Measurements from ENCODE around the gene TGM3. TPM values are rescaled to one million over a fixed set of nuclear protein-coding genes. Genes with fewer than 3 reads are reported as not detected.

TGM3 gene
- total and polyA plus RNA-seq, 10 of the 15 experiments (the other 5 are each of a cell fraction or from before 2014, with no cell fraction given): not detected

DNA sequence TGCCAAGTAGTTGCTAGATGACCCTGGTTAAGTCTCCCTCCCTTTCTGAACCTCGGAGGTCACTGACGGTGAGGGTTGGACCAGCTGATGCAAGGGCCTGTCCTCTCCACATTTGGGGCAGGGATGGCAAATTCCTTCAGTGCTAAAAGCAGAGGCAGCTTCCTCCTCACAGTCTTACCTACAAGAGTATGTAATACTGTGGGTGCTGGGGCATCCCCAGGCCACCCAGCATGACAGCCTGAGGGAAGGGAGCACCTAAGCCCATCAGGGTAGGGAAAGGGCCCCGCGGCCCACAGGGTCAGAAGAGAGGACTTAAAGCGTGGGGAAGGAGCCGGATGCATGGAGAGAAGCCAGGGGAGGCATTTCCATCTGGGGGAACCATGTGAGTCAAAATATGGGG lies 38.0 kb downstream of the TGM3 start:
- FAIRE-seq (no peak), ATAC-seq (no peak), DNase-seq (ENCODE audit: low read depth, low spot score) (no peak)
- POLR2A ChIA-PET: no interaction called here
- Histone ChIP-seq H3K9ac (ENCODE audit: control insufficient read depth, insufficient read depth, low read length) (no peak overlapping the region), H4K20me1 (ENCODE audit: control insufficient read depth, insufficient read depth) (no peaks in the 10 kb centered on the region), H3K27ac (ENCODE audit: control insufficient read depth, insufficient read depth) (no peak overlapping the region), H3K9me3 (replicated peaks; ENCODE audit: control insufficient read depth, insufficient read depth, low read length) (no peaks in the 10 kb centered on the region), H3K4me1 (ENCODE audit: control insufficient read depth, insufficient read depth, low read length) (no peaks in the 10 kb centered on the region), H3K4me2 (ENCODE audit: control insufficient read depth, insufficient read depth) (no peak overlapping the region), H3K79me2 (ENCODE audit: control insufficient read depth, insufficient read depth, low read length) (no peaks in the 10 kb centered on the region), H2AFZ (ENCODE audit: control insufficient read depth, low read depth, low read length) (no peak overlapping the region), H3K27me3 (replicated peaks in 1 of 2; ENCODE audit: control insufficient read depth in 2 of 2, insufficient read depth in 2 of 2, low read length in 1 of 2) (peaks cover 2 to 9% of the 10 kb centered on the region in 2 experiments; a peak in 3 of 4 replicates), H3K4me3 (no peak overlapping the region), H3K36me3 (ENCODE audit: control insufficient read depth in 2 of 2, insufficient read depth in 2 of 2, low read length in 1 of 2) (no peaks in the 10 kb centered on the region)
- SMC1A ChIA-PET (ENCODE audit: uncharacterized antibody, unreplicated experiment): no interaction called here
- TF ChIP-seq SMAD1 (IDR thresholded peaks at IDR 0.05; ENCODE audit: low read depth, partially characterized antibody) (no peak), KAT2A (conservative IDR thresholded peaks at IDR 0.05; ENCODE audit: control insufficient read depth, low read depth, low read length) (no peak), FOS (IDR thresholded peaks at IDR 0.05; ENCODE audit: borderline replicate concordance, extremely low read depth, insufficient read length) (no peak), IRF4 (IDR thresholded peaks at IDR 0.05; ENCODE audit: low read depth, low read length) (no peak), NR2C2 (IDR thresholded peaks at IDR 0.05; ENCODE audit: borderline replicate concordance, control insufficient read depth, insufficient read length, low read depth) (no peak), HDAC6 (IDR thresholded peaks at IDR 0.05; ENCODE audit: unreplicated experiment) (no peak), CHD2 (IDR thresholded peaks at IDR 0.05; ENCODE audit: borderline replicate concordance, low read depth, low read length) (no peak), CBFB (IDR thresholded peaks at IDR 0.05; ENCODE audit: low read depth) (no peak), EZH2 (IDR thresholded peaks at IDR 0.05; ENCODE audit: borderline replicate concordance, control insufficient read depth, low read depth, low read length) (no peak), RFX5 (IDR thresholded peaks at IDR 0.05; ENCODE audit: low read depth, low read length) (no peak), IKZF1 (conservative IDR thresholded peaks at IDR 0.05) (no peak), RUNX3 (IDR thresholded peaks at IDR 0.05; ENCODE audit: low read length) (no peak), EED (IDR thresholded peaks at IDR 0.05; ENCODE audit: low read depth) (no peak), JUNB (IDR thresholded peaks at IDR 0.05) (no peak), HDGF (IDR thresholded peaks at IDR 0.05) (no peak)
- TF ChIP-seq, protein P1, sequence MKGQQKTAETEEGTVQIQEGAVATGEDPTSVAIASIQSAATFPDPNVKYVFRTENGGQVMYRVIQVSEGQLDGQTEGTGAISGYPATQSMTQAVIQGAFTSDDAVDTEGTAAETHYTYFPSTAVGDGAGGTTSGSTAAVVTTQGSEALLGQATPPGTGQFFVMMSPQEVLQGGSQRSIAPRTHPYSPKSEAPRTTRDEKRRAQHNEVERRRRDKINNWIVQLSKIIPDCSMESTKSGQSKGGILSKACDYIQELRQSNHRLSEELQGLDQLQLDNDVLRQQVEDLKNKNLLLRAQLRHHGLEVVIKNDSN (IDR thresholded peaks at IDR 0.05; ENCODE audit: borderline replicate concordance, extremely low read length, insufficient read depth, low read depth, low read length): no peak
- TF ChIP-seq, protein P2, sequence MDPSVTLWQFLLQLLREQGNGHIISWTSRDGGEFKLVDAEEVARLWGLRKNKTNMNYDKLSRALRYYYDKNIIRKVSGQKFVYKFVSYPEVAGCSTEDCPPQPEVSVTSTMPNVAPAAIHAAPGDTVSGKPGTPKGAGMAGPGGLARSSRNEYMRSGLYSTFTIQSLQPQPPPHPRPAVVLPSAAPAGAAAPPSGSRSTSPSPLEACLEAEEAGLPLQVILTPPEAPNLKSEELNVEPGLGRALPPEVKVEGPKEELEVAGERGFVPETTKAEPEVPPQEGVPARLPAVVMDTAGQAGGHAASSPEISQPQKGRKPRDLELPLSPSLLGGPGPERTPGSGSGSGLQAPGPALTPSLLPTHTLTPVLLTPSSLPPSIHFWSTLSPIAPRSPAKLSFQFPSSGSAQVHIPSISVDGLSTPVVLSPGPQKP (IDR thresholded peaks at IDR 0.05; ENCODE audit: low read depth, low read length): no peak
- TF ChIP-seq, protein P3, sequence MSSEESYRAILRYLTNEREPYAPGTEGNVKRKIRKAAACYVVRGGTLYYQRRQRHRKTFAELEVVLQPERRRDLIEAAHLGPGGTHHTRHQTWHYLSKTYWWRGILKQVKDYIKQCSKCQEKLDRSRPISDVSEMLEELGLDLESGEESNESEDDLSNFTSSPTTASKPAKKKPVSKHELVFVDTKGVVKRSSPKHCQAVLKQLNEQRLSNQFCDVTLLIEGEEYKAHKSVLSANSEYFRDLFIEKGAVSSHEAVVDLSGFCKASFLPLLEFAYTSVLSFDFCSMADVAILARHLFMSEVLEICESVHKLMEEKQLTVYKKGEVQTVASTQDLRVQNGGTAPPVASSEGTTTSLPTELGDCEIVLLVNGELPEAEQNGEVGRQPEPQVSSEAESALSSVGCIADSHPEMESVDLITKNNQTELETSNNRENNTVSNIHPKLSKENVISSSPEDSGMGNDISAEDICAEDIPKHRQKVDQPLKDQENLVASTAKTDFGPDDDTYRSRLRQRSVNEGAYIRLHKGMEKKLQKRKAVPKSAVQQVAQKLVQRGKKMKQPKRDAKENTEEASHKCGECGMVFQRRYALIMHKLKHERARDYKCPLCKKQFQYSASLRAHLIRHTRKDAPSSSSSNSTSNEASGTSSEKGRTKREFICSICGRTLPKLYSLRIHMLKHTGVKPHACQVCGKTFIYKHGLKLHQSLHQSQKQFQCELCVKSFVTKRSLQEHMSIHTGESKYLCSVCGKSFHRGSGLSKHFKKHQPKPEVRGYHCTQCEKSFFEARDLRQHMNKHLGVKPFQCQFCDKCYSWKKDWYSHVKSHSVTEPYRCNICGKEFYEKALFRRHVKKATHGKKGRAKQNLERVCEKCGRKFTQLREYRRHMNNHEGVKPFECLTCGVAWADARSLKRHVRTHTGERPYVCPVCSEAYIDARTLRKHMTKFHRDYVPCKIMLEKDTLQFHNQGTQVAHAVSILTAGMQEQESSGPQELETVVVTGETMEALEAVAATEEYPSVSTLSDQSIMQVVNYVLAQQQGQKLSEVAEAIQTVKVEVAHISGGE (CRISPR knock-in tag; IDR thresholded peaks at IDR 0.05): no peak
- in situ Hi-C loops (cut with MboI) (no loop called here), intact Hi-C loops (cut with micrococcal nuclease; ENCODE audit: unreplicated experiment) (no loop called here)
- RAD21 ChIA-PET (ENCODE audit: unreplicated experiment): no interaction called here
- CTCF ChIA-PET: no interaction called here
- 28% methylated on average over 6 of the region's 6 CpGs for WGBS (ENCODE audit: insufficient coverage, insufficient replicate concordance, low lambda C conversion rate, missing lambda C conversion rate)
- BruUV-seq (replicated peaks): no TSS peak

All from GM12878 (cell line).